GM12875 (cell line): ENCODE data around the gene FCHSD1.

Source experiments
- H3K4me3 ChIP-seq: one replicate; pipeline ENCODE4 v1.5.1; 2011; ENCODE audit warnings: low read depth, low read length, control low read depth
- TF ChIP-seq, protein P1 (sequence below): IDR thresholded peaks from 2 replicates; pipeline ENCODE4 v1.5.1; 2011; ENCODE audit warnings: low read depth, mild to moderate bottlenecking, control low read depth, inconsistent platforms, low read length, moderate library complexity, borderline replicate concordance; ENCODE audit not compliant: insufficient read depth

FCHSD1 gene

DNA sequence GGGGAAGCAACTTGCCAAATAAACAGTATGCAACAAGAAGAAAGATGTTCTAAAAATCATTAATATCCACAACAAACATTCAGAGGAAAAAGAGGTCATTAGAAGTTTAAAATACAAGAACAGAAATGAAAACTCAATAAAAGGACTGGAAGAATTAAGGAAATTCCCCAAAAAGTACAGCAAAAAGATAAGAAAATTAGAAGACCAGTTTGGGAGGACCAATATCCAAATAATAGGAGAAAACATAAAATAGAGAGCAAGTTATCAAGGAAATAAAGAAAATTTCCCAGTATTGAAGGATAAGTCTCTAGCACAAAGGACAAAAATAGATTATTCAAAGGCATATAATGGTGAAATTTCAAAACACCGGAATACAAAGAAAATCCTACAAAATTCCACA, 54.4 kb downstream of the FCHSD1 start:
- TF ChIP-seq, protein P1, sequence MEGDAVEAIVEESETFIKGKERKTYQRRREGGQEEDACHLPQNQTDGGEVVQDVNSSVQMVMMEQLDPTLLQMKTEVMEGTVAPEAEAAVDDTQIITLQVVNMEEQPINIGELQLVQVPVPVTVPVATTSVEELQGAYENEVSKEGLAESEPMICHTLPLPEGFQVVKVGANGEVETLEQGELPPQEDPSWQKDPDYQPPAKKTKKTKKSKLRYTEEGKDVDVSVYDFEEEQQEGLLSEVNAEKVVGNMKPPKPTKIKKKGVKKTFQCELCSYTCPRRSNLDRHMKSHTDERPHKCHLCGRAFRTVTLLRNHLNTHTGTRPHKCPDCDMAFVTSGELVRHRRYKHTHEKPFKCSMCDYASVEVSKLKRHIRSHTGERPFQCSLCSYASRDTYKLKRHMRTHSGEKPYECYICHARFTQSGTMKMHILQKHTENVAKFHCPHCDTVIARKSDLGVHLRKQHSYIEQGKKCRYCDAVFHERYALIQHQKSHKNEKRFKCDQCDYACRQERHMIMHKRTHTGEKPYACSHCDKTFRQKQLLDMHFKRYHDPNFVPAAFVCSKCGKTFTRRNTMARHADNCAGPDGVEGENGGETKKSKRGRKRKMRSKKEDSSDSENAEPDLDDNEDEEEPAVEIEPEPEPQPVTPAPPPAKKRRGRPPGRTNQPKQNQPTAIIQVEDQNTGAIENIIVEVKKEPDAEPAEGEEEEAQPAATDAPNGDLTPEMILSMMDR: no peak
- no peak overlapping the region for H3K4me3 ChIP-seq

DNA sequence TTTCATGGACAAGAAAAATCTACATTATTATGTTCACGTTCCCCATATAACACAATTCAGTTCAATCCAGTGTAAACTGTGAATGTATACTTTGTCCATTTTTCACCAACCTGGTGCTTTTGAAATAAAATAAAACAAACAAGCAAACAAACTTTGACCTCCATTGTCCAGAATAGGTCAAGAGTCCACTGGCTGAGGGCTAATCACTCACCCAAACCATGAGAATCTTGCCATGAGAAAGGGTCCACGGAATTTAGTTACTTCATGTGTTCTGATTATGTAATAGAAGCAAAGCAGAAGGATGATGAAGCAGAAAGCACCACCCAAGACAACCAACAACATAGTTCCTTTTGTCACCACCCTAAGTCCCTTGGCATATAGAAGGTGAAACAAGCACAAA, 61.1 kb downstream of the FCHSD1 start:
- TF ChIP-seq, protein P1: no peak

More for the DNA sequence above, 61.1 kb downstream of the FCHSD1 start:
- H3K4me3 ChIP-seq: no peak overlapping the region
